GM19099 (cell line): ENCODE data around the gene CYP27C1.

Source experiments
- POLR2A ChIP-seq: IDR thresholded peaks from 3 replicates; pipeline ENCODE4 v1.6.1; 2011; ENCODE audit warnings: low read depth; ENCODE audit not compliant: insufficient read length; ENCODE audit errors: extremely low read depth

The CYP27C1 gene

DNA sequence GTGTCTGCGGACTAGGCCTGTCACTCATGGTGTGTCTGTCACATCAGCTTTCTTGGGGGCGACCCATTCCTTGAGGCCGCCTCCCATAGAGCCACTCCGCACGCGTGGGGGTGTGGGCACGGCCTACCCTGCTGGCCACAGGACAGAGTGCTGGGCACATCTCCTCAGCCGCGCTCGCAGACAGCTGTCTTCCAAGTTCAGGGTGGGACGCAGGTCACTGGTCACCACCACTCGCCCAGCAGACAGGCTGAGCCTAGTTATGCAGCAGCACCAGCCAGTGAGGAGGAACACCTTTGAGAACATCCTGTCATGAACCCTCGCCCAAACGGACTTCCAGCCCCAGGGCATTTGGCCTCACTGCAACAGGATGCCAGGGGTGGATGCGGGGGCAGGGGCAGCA lies 82.4 kb downstream of the CYP27C1 start:
- no peak for TF ChIP-seq POLR2A

DNA sequence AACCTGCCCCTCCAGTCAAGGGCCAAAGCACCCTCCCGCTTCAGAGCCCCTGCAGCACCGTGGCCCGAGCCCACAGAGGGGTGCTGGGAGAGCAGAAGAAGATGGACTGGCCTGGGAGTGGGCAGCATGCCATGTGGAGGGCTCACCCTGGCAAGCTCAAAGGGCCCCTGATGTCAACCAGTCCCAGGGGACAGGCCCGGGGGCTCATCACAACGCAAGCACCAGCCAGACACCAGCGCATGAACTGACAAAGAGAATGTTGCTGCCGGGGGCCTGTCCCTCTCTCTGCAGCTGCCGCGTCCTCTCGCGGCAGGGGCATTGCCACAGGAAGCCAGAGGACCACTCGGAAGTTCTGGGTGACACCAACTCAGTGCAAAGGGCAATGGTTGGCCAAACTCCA lies 82.9 kb downstream of the CYP27C1 start:
- TF ChIP-seq POLR2A: no peak

DNA sequence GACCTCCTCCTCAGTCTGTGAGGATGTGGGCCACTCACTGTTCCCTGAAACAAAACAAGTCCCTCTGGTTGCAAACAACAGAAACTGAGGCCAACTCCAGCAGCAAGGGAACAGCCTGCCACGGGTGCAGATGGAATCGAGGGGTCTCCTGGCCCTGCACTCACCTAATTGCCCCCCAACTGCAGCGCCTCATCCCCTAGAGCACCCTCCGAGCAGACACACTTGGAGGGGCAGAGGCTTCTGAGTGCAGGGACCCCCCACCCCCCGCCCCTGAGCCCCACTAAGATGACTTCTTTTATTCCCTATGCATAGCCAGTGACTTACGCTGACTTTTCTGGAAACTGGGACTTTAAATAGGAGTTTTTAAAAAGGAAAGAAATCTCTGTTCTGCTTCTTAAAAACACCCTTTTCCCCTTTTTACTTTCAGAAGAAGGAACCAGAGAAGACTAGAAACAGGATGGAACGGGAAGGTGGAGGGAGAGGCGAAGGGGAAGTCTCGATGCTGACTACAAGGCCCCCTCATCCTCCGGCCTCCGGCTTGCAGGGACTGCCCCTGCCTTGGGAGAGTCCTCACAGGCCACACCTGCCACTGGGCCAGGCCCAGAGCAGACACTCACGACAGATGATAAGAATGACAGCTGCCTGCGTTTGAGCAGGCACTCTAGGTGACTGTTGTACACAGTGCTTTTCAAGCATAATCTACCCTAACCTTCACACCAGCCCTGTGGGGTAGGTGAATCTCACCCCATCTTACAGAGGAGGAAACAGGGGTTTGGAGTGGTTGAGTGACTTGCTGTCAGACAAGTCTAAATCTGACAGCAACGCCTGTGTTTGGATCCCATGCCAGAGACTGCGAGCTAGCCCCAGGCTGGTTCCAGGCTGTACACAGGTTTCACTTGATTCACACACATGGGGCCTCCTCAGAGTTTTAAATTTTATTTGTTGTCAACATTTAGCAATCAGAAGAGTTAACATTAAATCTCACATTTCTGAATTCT lies 85.0 kb downstream of the CYP27C1 start:
- TF ChIP-seq POLR2A: no peak

DNA sequence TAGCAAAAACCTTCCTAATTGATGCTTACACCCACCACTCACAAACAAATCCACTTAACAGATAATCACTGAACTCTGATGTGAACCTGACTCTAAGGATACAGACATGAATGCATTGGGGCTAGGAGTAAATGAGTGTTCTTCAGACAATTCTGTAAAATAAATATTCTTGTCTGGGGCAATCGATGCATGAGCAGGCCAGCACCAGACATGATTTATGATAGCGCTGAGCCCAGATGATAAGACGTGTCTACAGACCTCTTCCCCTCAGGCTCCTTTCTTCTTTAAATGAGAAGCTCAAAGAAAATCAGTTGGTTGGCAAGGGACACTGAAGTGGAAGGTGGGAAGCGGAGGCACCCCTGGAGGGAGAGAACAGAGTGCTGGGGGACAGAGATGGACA lies 85.9 kb downstream of the CYP27C1 start:
- no peak for TF ChIP-seq POLR2A
